Astrocyte of the spinal cord (primary cell): Measurements from ENCODE around the gene PTPRG.

Experiments
- DNase-seq: peaks from one replicate; pipeline ENCODE4 v3.0.0; 2011; ENCODE audit warnings: low read depth, low spot score
- H3K4me3 ChIP-seq: 2 replicates; pipeline ENCODE4 v1.5.1; 2011; ENCODE audit warnings: low read depth, mild to moderate bottlenecking, low read length, moderate library complexity
- in situ Hi-C: cut with HindIII; loops from 2 replicates; pipeline ENCODE4 v1.10.0; 2017; ENCODE audit warnings: low sequenced_read_pairs
- TF ChIP-seq, protein P1 (sequence below): IDR thresholded peaks from 2 replicates; pipeline ENCODE4 v1.5.1; 2012; ENCODE audit warnings: low read depth, mild to moderate bottlenecking, low read length, inconsistent platforms

Gene PTPRG

DNA sequence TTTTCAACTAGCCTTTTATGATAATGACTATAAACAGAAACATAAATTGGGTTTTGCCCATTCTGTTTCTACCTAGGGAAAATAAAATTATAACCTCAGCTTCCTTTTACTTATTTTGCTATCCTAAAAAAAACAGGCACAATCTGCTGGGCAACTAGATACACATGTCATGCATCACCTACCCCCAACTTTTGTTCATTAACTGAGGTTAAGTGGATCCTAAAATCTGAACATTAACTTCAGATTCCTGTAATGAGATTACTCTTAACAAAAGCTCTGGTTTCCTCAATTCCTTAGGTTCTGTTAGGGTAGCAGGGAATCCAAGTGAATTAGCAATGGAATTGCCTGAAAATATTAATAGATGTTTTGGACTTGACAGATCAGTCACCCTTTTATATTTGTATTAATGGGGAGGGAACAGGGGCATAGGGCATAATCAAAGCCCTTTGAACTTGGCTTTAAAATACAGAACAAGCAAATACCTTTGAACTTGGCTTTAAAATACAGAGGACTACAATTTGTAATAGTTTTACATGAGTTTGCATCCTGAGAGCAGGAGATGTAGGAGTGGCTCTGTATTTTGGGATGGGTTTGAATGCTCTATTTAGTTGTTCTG lies 705.4 kb downstream of the PTPRG start:
- TF ChIP-seq, protein P1, sequence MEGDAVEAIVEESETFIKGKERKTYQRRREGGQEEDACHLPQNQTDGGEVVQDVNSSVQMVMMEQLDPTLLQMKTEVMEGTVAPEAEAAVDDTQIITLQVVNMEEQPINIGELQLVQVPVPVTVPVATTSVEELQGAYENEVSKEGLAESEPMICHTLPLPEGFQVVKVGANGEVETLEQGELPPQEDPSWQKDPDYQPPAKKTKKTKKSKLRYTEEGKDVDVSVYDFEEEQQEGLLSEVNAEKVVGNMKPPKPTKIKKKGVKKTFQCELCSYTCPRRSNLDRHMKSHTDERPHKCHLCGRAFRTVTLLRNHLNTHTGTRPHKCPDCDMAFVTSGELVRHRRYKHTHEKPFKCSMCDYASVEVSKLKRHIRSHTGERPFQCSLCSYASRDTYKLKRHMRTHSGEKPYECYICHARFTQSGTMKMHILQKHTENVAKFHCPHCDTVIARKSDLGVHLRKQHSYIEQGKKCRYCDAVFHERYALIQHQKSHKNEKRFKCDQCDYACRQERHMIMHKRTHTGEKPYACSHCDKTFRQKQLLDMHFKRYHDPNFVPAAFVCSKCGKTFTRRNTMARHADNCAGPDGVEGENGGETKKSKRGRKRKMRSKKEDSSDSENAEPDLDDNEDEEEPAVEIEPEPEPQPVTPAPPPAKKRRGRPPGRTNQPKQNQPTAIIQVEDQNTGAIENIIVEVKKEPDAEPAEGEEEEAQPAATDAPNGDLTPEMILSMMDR, result no peak
- in situ Hi-C loops, result no loop called here
- DNase-seq, result no peak
- H3K4me3 ChIP-seq, result no peak overlapping the region

DNA sequence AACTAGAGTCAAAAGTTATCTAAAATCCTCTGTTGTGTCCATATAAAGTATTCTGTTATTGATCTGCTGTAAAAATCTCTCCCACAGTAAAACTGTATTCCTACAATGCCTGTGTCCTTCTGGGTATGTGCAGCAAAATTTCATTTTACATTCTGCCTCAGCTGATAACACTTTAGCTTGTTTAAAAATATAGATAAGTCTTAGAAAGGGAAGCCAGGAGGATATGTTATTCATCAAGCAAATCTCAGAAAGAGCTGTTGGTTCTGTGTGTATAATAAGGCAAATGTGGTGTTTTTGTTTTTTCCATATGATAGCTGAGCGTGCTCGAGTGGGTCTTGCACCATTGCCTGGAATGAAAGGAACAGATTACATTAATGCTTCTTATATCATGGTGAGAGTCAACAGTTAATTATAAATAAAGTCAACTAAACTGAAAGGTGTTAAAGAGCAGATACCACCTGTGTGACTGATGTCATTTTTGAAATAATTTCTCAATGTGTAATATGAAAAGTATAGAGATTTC lies 715.3 kb downstream of the PTPRG start:
- in situ Hi-C loops, result no loop called here
- no peak overlapping the region for H3K4me3 ChIP-seq
- TF ChIP-seq, protein P1, result no peak
- no peak for DNase-seq

DNA sequence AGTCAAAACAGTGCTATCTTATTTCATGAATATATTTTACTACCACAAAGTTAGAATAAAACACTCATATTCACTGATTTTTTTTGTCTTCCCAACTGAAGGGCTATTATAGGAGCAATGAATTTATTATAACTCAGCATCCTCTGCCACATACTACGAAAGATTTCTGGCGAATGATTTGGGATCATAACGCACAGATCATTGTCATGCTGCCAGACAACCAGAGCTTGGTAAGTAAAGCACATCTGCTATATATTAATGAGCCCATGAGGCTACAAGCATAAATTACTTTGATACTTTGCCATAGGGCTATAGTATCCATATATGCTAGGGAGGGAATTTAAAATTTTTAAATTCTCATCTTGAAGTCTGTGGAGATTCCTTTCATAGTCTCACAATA lies 716.1 kb downstream of the PTPRG start:
- no peak overlapping the region for H3K4me3 ChIP-seq
- in situ Hi-C loops, result no loop called here
- DNase-seq, result no peak
- TF ChIP-seq, protein P1, result no peak

DNA sequence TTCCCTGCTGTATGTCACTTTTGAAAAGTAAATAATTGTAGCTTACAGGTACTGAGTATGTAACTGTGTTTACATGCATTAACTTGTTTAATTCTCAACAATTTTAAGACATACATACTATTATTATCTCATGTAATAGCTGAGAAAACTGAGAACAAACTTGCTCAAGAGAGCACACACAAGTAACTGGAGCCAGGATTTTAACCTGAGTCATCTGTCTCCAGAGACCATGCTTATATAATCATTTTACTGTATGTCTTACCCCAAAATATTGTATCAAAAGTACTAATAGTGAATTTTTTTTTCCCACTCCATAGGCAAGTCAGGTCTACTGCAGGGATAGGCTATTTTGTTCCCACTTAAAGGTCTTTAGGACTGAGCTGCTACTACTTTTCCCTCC lies 716.6 kb downstream of the PTPRG start:
- TF ChIP-seq, protein P1, result no peak
- H3K4me3 ChIP-seq, result no peak overlapping the region
- no peak for DNase-seq
- in situ Hi-C loops, result no loop called here

DNA sequence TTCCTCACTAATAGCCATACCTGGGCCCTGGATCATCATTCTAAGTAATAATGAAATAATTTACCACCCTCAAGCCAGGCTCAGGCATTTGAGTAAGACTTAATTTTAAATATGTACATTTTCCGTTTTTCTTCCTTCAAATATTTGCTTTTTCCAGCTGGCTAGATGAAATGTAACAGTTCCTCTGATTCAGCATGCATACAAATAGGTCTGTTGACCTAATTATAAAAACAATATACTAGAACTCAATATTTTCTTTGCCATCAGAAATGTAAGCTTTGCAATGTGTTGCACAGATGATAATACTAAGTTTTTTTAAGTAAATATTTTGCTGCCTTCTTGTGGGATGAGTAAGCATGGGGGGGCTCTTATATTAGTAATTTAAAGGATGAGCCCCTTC lies 720.4 kb downstream of the PTPRG start:
- TF ChIP-seq, protein P1, result no peak
- H3K4me3 ChIP-seq, result no peak overlapping the region
- no peak for DNase-seq
- in situ Hi-C loops, result no loop called here

DNA sequence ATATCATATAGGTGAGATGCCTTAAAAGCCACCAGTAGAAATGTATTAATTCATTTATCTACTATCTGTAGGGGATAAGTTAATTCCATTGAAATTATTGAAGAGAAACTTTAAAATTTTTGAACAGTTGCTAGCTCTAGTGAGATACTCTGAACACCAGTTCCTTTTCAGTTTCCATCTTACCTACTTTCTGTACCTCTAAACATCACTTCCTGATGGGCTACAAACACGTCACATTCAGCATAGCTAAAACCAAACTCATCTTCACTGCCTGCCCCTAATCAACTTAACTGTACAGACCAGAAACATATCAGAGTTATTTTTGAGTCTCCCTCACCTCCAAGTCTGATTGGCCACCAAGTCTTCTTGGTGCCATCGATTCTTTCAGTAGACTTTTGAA lies 723.1 kb downstream of the PTPRG start:
- DNase-seq, result no peak
- in situ Hi-C loops, result no loop called here
- TF ChIP-seq, protein P1, result no peak
- no peak overlapping the region for H3K4me3 ChIP-seq
